ENCODE results near the gene ALX4.

Gene ALX4

GRCh38 chr11:44260081-44260480 lies 49.9 kb downstream of the ALX4 start:
- H3K4me1 ChIP-seq (ENCODE audit: insufficient read depth, low read length), result no peaks in the 10 kb centered on the region

GRCh38 chr11:44258839-44259420 lies 51.0 kb downstream of the ALX4 start:
- Histone ChIP-seq H3K4me2 (ENCODE audit: insufficient read depth, low read length) (no peak overlapping the region), H3K9ac (ENCODE audit: low read depth, low read length) (no peak overlapping the region)
- DNase-seq, result no peak

More at GRCh38 chr11:44260081-44260480, 49.9 kb downstream of the ALX4 start:
- ATAC-seq (ENCODE audit: insufficient read depth, low read depth) (no peak), DNase-seq (no peak)
- H3K36me3 ChIP-seq (ENCODE audit: insufficient read depth, low read length), result no peaks in the 10 kb centered on the region
- no peak overlapping the region for H3K9ac ChIP-seq (ENCODE audit: low read depth, low read length)
- no peak overlapping the region for H3K4me2 ChIP-seq (ENCODE audit: insufficient read depth, low read length)
- H3K4me3 ChIP-seq (ENCODE audit: low read depth in 1 of 2, low read length in 2 of 2), result no peak overlapping the region
- H2AFZ ChIP-seq (ENCODE audit: low read depth, low read length), result no peak overlapping the region
- H3K79me2 ChIP-seq (ENCODE audit: insufficient read depth, low read length), result no peaks in the 10 kb centered on the region
- H4K20me1 ChIP-seq (ENCODE audit: insufficient read depth, low read length), result 0 out of 2 replicates have a peak, but pooled peaks cover 7% of the 10 kb centered on the region
- H3K27me3 ChIP-seq (ENCODE audit: insufficient read depth, low read length, poor library complexity), result no peaks in the 10 kb centered on the region
- TF ChIP-seq, protein P1, sequence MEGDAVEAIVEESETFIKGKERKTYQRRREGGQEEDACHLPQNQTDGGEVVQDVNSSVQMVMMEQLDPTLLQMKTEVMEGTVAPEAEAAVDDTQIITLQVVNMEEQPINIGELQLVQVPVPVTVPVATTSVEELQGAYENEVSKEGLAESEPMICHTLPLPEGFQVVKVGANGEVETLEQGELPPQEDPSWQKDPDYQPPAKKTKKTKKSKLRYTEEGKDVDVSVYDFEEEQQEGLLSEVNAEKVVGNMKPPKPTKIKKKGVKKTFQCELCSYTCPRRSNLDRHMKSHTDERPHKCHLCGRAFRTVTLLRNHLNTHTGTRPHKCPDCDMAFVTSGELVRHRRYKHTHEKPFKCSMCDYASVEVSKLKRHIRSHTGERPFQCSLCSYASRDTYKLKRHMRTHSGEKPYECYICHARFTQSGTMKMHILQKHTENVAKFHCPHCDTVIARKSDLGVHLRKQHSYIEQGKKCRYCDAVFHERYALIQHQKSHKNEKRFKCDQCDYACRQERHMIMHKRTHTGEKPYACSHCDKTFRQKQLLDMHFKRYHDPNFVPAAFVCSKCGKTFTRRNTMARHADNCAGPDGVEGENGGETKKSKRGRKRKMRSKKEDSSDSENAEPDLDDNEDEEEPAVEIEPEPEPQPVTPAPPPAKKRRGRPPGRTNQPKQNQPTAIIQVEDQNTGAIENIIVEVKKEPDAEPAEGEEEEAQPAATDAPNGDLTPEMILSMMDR (IDR thresholded peaks at IDR 0.05; ENCODE audit: borderline replicate concordance, extremely low read depth, low read length, poor library complexity, severe bottlenecking), result no peak
- no peak for TF ChIP-seq EZH2 (IDR thresholded peaks at IDR 0.05; ENCODE audit: borderline replicate concordance, low read depth, low read length, severe bottlenecking)
- no peak overlapping the region for H3K27ac ChIP-seq (ENCODE audit: low read length)
- no peaks in the 10 kb centered on the region for H3K9me3 ChIP-seq (ENCODE audit: insufficient read depth, low read length, severe bottlenecking)

DNA sequence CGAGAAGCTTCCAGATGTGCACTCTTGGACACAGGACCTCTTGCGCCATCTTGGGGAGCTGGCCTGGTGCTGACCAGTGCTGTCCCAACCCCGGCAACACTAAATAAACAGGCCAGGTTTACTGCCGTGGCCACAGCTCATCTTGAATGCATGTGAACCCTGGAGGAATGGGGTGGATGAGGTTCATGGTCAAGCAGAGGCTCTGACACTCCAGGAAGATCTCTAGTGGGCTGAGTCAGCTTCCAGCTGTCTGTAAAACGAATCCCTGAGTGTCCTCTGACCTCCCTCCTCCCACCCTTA lies 51.8 kb downstream of the ALX4 start:
- Histone ChIP-seq H3K27ac (ENCODE audit: low read length) (no peak overlapping the region), H3K4me1 (ENCODE audit: insufficient read depth, low read length) (no peaks in the 10 kb centered on the region), H3K27me3 (ENCODE audit: insufficient read depth, low read length, poor library complexity) (no peaks in the 10 kb centered on the region), H3K4me2 (ENCODE audit: insufficient read depth, low read length) (no peak overlapping the region), H3K36me3 (ENCODE audit: insufficient read depth, low read length) (no peaks in the 10 kb centered on the region), H3K9me3 (ENCODE audit: insufficient read depth, low read length, severe bottlenecking) (peaks cover 4% of the 10 kb centered on the region), H3K4me3 (ENCODE audit: low read depth in 1 of 2, low read length in 2 of 2) (no peak overlapping the region), H3K79me2 (ENCODE audit: insufficient read depth, low read length) (no peaks in the 10 kb centered on the region), H2AFZ (ENCODE audit: low read depth, low read length) (no peak overlapping the region), H3K9ac (ENCODE audit: low read depth, low read length) (no peak overlapping the region), H4K20me1 (ENCODE audit: insufficient read depth, low read length) (0 out of 2 replicates have a peak, but pooled peaks cover 2% of the 10 kb centered on the region)
- DNase-seq (no peak), ATAC-seq (ENCODE audit: insufficient read depth, low read depth) (no peak)
- no peak for TF ChIP-seq EZH2 (IDR thresholded peaks at IDR 0.05; ENCODE audit: borderline replicate concordance, low read depth, low read length, severe bottlenecking)
- TF ChIP-seq, protein P1 (IDR thresholded peaks at IDR 0.05; ENCODE audit: borderline replicate concordance, extremely low read depth, low read length, poor library complexity, severe bottlenecking), result no peak

More at GRCh38 chr11:44258839-44259420, 51.0 kb downstream of the ALX4 start:
- H3K27ac ChIP-seq (ENCODE audit: low read length), result no peak overlapping the region
- H4K20me1 ChIP-seq (ENCODE audit: insufficient read depth, low read length), result 0 out of 2 replicates have a peak, but pooled peaks cover 7% of the 10 kb centered on the region
- H3K79me2 ChIP-seq (ENCODE audit: insufficient read depth, low read length), result no peaks in the 10 kb centered on the region
- no peak for ATAC-seq (ENCODE audit: insufficient read depth, low read depth)
- no peaks in the 10 kb centered on the region for H3K36me3 ChIP-seq (ENCODE audit: insufficient read depth, low read length)
- H3K9me3 ChIP-seq (ENCODE audit: insufficient read depth, low read length, severe bottlenecking), result no peaks in the 10 kb centered on the region
- H3K4me1 ChIP-seq (ENCODE audit: insufficient read depth, low read length), result no peaks in the 10 kb centered on the region
- H3K27me3 ChIP-seq (ENCODE audit: insufficient read depth, low read length, poor library complexity), result no peaks in the 10 kb centered on the region
- no peak overlapping the region for H3K4me3 ChIP-seq (ENCODE audit: low read depth in 1 of 2, low read length in 2 of 2)
- no peak overlapping the region for H2AFZ ChIP-seq (ENCODE audit: low read depth, low read length)
- TF ChIP-seq EZH2 (IDR thresholded peaks at IDR 0.05; ENCODE audit: borderline replicate concordance, low read depth, low read length, severe bottlenecking), result no peak
- TF ChIP-seq, protein P1 (IDR thresholded peaks at IDR 0.05; ENCODE audit: borderline replicate concordance, extremely low read depth, low read length, poor library complexity, severe bottlenecking), result no peak

Data from DND-41 (cell line).